Bronchial epithelial cell (primary cell): Measurements from ENCODE around the gene RNF180. TPM values are rescaled to one million over a fixed set of nuclear protein-coding genes. Genes with fewer than 3 reads are reported as not detected.

Experiments used
- DNase-seq: peaks from one replicate; pipeline ENCODE4 v3.0.0-alpha.2; 2010; ENCODE audit warnings: low read depth
- FAIRE-seq: peaks from 2 replicates; lab custom pipeline; 2011; peaks lifted over from hg19 to GRCh38; lab: Jason Lieb, UNC
- H3K27me3 ChIP-seq: 2 replicates; pipeline ENCODE4 v1.5.1; 2011; ENCODE audit warnings: low read length; ENCODE audit not compliant: control insufficient read depth, insufficient read depth
- H3K36me3 ChIP-seq: 2 replicates; pipeline ENCODE4 v1.5.1; 2011; ENCODE audit warnings: low read length; ENCODE audit not compliant: control insufficient read depth, insufficient read depth
- H3K4me3 ChIP-seq: 2 replicates; pipeline ENCODE4 v1.5.1; 2011; ENCODE audit warnings: mild to moderate bottlenecking, low read depth, low read length, control low read depth
- CTCF ChIP-seq: IDR thresholded peaks from 2 replicates; pipeline ENCODE4 v1.5.1; 2011; ENCODE audit warnings: mild to moderate bottlenecking, moderate library complexity, low read length, control low read depth, inconsistent platforms; ENCODE audit not compliant: insufficient read depth, severe bottlenecking
- total RNA-seq: library from RNA; depleted of rRNA; stranded (reverse); fragments of >200 nt; gene quantifications from 2 replicates; pipeline ENCODE4 v1.2.1, GENCODE V29; 2014

The RNF180 gene
- total RNA-seq, 1 donor from 2014 or later: 4.5 TPM

- Histone ChIP-seq H3K27me3 (no peaks in the 10 kb centered on the region), H3K4me3 (no peak overlapping the region), H3K36me3 (no peaks in the 10 kb centered on the region)
- FAIRE-seq (no peak), DNase-seq (no peak)
- TF ChIP-seq CTCF: no peak
Observed at GRCh38 chr5:64164166-64164565, 1.5 kb upstream of the RNF180 start.

GRCh38 chr5:64165160-64165499, 513 bp upstream of the RNF180 start:
- no peak for TF ChIP-seq CTCF
- DNase-seq (no peak), FAIRE-seq (no peak)
- no peaks in the 10 kb centered on the region for H3K27me3 ChIP-seq
- H3K36me3 ChIP-seq: no peaks in the 10 kb centered on the region
- peak overlapping the region; percentile 62 for H3K4me3 ChIP-seq

GRCh38 chr5:64166201-64166959, 737 bp downstream of the RNF180 start:
- no peak for FAIRE-seq

GRCh38 chr5:64176301-64176700, 10.7 kb downstream of the RNF180 start:
- H3K36me3 ChIP-seq: no peaks in the 10 kb centered on the region
- FAIRE-seq: no peak
- no peak overlapping the region for H3K4me3 ChIP-seq
- no peaks in the 10 kb centered on the region for H3K27me3 ChIP-seq
- no peak for TF ChIP-seq CTCF
- DNase-seq: no peak

More at GRCh38 chr5:64166201-64166959, 737 bp downstream of the RNF180 start:
- TF ChIP-seq CTCF: no peak
- DNase-seq: no peak
- Histone ChIP-seq H3K4me3 (peak overlapping the region; percentile 62), H3K27me3 (no peaks in the 10 kb centered on the region), H3K36me3 (no peaks in the 10 kb centered on the region)

GRCh38 chr5:64180661-64181343, 15.2 kb downstream of the RNF180 start:
- Histone ChIP-seq H3K27me3 (no peaks in the 10 kb centered on the region), H3K36me3 (no peaks in the 10 kb centered on the region), H3K4me3 (no peak overlapping the region)
- no peak for TF ChIP-seq CTCF
- DNase-seq (peak; percentile 55), FAIRE-seq (peak; percentile 93)
